Endothelial cell of umbilical vein (primary cell): Measurements from ENCODE around the gene C1QTNF5. TPM values are rescaled to one million over a fixed set of nuclear protein-coding genes. Genes with fewer than 3 reads are reported as not detected.

Experiments used
- BruUV-seq: library from RNA; stranded (reverse); fragments of 400-500 nt; replicated peaks from 2 replicates; lab custom pipeline; 2021; lab: Mats Ljungman, UMichigan
- CTCF ChIA-PET: fragments of 300-600, 350-600 bp; sonication (Branson Sonifier 250); formaldehyde crosslinking; loops from one replicate; lab custom pipeline; 2021; ENCODE audit warnings: antibody characterized with exemption, inconsistent platforms; lab: Charles Lee
- POLR2A ChIA-PET: fragments of 300-600, 350-600 bp; sonication (Branson Sonifier 250); formaldehyde crosslinking; loops from one replicate; lab custom pipeline; 2021; ENCODE audit warnings: antibody characterized with exemption, inconsistent platforms; lab: Charles Lee
- DNase-seq: peaks from one replicate; pipeline ENCODE4 v3.0.0-alpha.2; 2011; ENCODE audit warnings: low read depth, low spot score
- FAIRE-seq: peaks from 2 replicates; lab custom pipeline; 2011; peaks lifted over from hg19 to GRCh38; lab: Jason Lieb, UNC
- H2AFZ ChIP-seq: 2 replicates; pipeline ENCODE4 v1.6.0; 2012; ENCODE audit warnings: low read depth, low read length, control low read depth, inconsistent platforms
- H3K27ac ChIP-seq: 2 replicates; pipeline ENCODE4 v1.5.1; 2011; ENCODE audit warnings: low read depth, mild to moderate bottlenecking, control low read depth, low read length, moderate library complexity; ENCODE audit not compliant: insufficient read depth
- H3K27me3 ChIP-seq, 2 experiments: 2 replicates each; pipeline versions ENCODE4 v1.6.0 to v1.6.1; 2011; ENCODE audit warnings: low read length in 2 of 2, mixed read lengths in 1 of 2; ENCODE audit not compliant: control insufficient read depth in 2 of 2, insufficient read depth in 2 of 2
- H3K36me3 ChIP-seq, 2 experiments: 2 replicates in 1 of 2; 3 replicates in 1 of 2; pipeline ENCODE4 v1.5.1; 2011; ENCODE audit warnings: low read length in 2 of 2, mild to moderate bottlenecking in 1 of 2, moderate library complexity in 1 of 2; ENCODE audit not compliant: control insufficient read depth in 2 of 2, insufficient read depth in 2 of 2; ENCODE audit errors: extremely low read depth in 1 of 2
- H3K4me1 ChIP-seq: 3 replicates; pipeline ENCODE4 v1.5.1; 2011; ENCODE audit warnings: mild to moderate bottlenecking, low read length; ENCODE audit not compliant: control insufficient read depth, insufficient read depth; ENCODE audit errors: extremely low read depth
- H3K4me2 ChIP-seq: 2 replicates; pipeline ENCODE4 v1.6.1; 2011; ENCODE audit warnings: low read length, control low read depth, mixed read lengths; ENCODE audit not compliant: insufficient read depth
- H3K4me3 ChIP-seq, 3 experiments: fragments of 200-600 bp in 1 of 3; sonication (generic), shearing (Covaris generic) in 1 of 3; replicated peaks in 1 of 3; 2 replicates each; pipeline ENCODE4 v1.5.1; 2011 to 2016; ENCODE audit warnings: control low read depth in 3 of 3, low read length in 3 of 3, mild to moderate bottlenecking in 2 of 3, inconsistent platforms in 1 of 3, low read depth in 1 of 3, moderate library complexity in 1 of 3; ENCODE audit not compliant: insufficient read depth in 1 of 3
- H3K79me2 ChIP-seq: 2 replicates; pipeline ENCODE4 v1.6.0; 2012; ENCODE audit warnings: low read length, inconsistent platforms; ENCODE audit not compliant: control insufficient read depth, insufficient read depth
- H3K9ac ChIP-seq: replicated peaks from 2 replicates; pipeline ENCODE3; 2011; ENCODE audit warnings: low read length, control low read depth; ENCODE audit not compliant: insufficient read depth; ENCODE audit errors: extremely low read depth
- H3K9me1 ChIP-seq: replicated peaks from 3 replicates; pipeline ENCODE4 v1.6.0; 2011; ENCODE audit warnings: mild to moderate bottlenecking, low read length; ENCODE audit not compliant: control insufficient read depth, insufficient read depth; ENCODE audit errors: extremely low read depth
- H3K9me3 ChIP-seq: replicated peaks from 2 replicates; pipeline ENCODE4 v1.5.1; 2012; ENCODE audit warnings: low read length, inconsistent platforms; ENCODE audit not compliant: control insufficient read depth, insufficient read depth
- H4K20me1 ChIP-seq: replicated peaks from 2 replicates; pipeline ENCODE3; 2011; ENCODE audit warnings: mild to moderate bottlenecking, low read length; ENCODE audit not compliant: control insufficient read depth, insufficient read depth; ENCODE audit errors: extremely low read depth
- CTCF ChIP-seq, 2 donors: IDR thresholded peaks; 1 replicate in 1 of 2; 2 replicates in 1 of 2; pipeline ENCODE4 v1.5.1; 2011; ENCODE audit warnings: low read length in 2 of 2, mild to moderate bottlenecking in 2 of 2, moderate library complexity in 2 of 2, control low read depth in 1 of 2, inconsistent platforms in 1 of 2, low read depth in 1 of 2; ENCODE audit not compliant: insufficient read depth in 1 of 2; ENCODE audit errors: extremely low read depth in 1 of 2
- EZH2 ChIP-seq: IDR thresholded peaks from 2 replicates; pipeline ENCODE4 v1.6.1; 2012; ENCODE audit warnings: borderline replicate concordance, low read depth, mild to moderate bottlenecking, moderate library complexity, low read length, inconsistent platforms; ENCODE audit not compliant: severe bottlenecking
- FOS ChIP-seq: IDR thresholded peaks from 2 replicates; pipeline ENCODE4 v1.6.1; 2011; ENCODE audit warnings: mild to moderate bottlenecking, low read length, moderate library complexity, borderline replicate concordance; ENCODE audit not compliant: insufficient read depth
- GATA2 ChIP-seq: IDR thresholded peaks from 2 replicates; pipeline ENCODE4 v1.7.0; 2011; ENCODE audit warnings: low read depth, mild to moderate bottlenecking, moderate library complexity, mixed read lengths, low read length; ENCODE audit not compliant: insufficient read length, insufficient read depth
- JUN ChIP-seq: IDR thresholded peaks from 2 replicates; pipeline ENCODE4 v1.6.1; 2011; ENCODE audit warnings: borderline replicate concordance, low read depth; ENCODE audit not compliant: insufficient read length, insufficient read depth
- MAX ChIP-seq: IDR thresholded peaks from 2 replicates; pipeline ENCODE4 v1.6.1; 2011; ENCODE audit not compliant: insufficient read depth, insufficient read length
- MYC ChIP-seq: IDR thresholded peaks from one replicate; pipeline ENCODE4 v1.6.1; 2011; ENCODE audit warnings: mild to moderate bottlenecking, low read depth, low read length
- POLR2A ChIP-seq: IDR thresholded peaks from 2 replicates; pipeline ENCODE4 v1.6.1; 2012; ENCODE audit warnings: low read depth, mild to moderate bottlenecking, control low read depth, low read length
- POLR2AphosphoS5 ChIP-seq: IDR thresholded peaks from 2 replicates; pipeline ENCODE4 v1.6.1; 2012; ENCODE audit warnings: low read depth, mild to moderate bottlenecking, control low read depth, low read length, moderate library complexity; ENCODE audit not compliant: insufficient read depth
- dilution Hi-C: fragments of 300-500 bp; cut with MboI; formaldehyde crosslinking; loops from one replicate; pipeline ENCODE4 v1.15.0; 2019; ENCODE audit warnings: low sequenced_read_pairs; ENCODE audit not compliant: extremely low pct_ligation_motif_present
- intact Hi-C: fragments of 100-400 bp; cut with micrococcal nuclease; formaldehyde crosslinking; loops from one replicate; pipeline ENCODE4 v1.10.0; 2022
- polyA plus RNA-seq, 4 experiments: library from polyadenylated mRNA; depleted of rRNA in 3 of 4; stranded (reverse) in 3 of 4; unstranded in 1 of 4; fragments of >200 nt; gene quantifications; 2 replicates each; pipeline versions ENCODE4 v1.2.1 to v1.2.3, GENCODE V29; 2011 to 2012; ENCODE audit warnings: missing spikeins in 1 of 4
- total RNA-seq: library from RNA; stranded (reverse); gene quantifications from 2 replicates; pipeline ENCODE4 v1.2.3, GENCODE V29; 2021

Gene C1QTNF5
- total and polyA plus RNA-seq, 2 donors (not counting 3 experiments of a cell fraction or from before 2014, with no cell fraction given) = 126 to 201 TPM

GRCh38 chr11:119330237-119330636 is 10.4 kb downstream of the C1QTNF5 start:
- POLR2A ChIA-PET = no interaction called here
- dilution Hi-C loops = no loop called here

GRCh38 chr11:119329320-119329719 is 11.4 kb downstream of the C1QTNF5 start:
- no peaks in the 10 kb centered on the region for H3K9me3 ChIP-seq
- H2AFZ ChIP-seq = no peak overlapping the region
- BruUV-seq = no TSS peak
- no peak overlapping the region for H3K27ac ChIP-seq
- FAIRE-seq (no peak), DNase-seq (no peak)
- H3K4me3 ChIP-seq = no peak overlapping the region
- CTCF ChIA-PET = interaction anchor here (15.9 kb wide), 1 partner anchor 10 kb away, joined by 301 read pairs; the partner anchor contains the start of gene C1QTNF5
- no peaks in the 10 kb centered on the region for H4K20me1 ChIP-seq
- H3K9ac ChIP-seq = no peak overlapping the region
- H3K4me2 ChIP-seq = no peak overlapping the region
- no peaks in the 10 kb centered on the region for H3K79me2 ChIP-seq
- POLR2A ChIA-PET = no interaction called here
- dilution Hi-C loops = no loop called here
- H3K36me3 ChIP-seq = no peaks in the 10 kb centered on the region
- H3K9me1 ChIP-seq = no peaks in the 10 kb centered on the region
- peaks cover 0 to 6% of the 10 kb centered on the region in 2 experiments for H3K27me3 ChIP-seq
- H3K4me1 ChIP-seq = peaks cover 3% of the 10 kb centered on the region
- TF ChIP-seq GATA2 = no peak
- TF ChIP-seq EZH2 = no peak
- TF ChIP-seq FOS = no peak
- TF ChIP-seq CTCF (IDR thresholded peaks at IDR 0.05; ENCODE audit: extremely low read depth in 1 of 2, insufficient read depth in 1 of 2, low read depth in 1 of 2, low read length in 2 of 2) = no peak
- no peak for TF ChIP-seq MAX
- no peak for TF ChIP-seq MYC
- TF ChIP-seq POLR2AphosphoS5 = no peak
- TF ChIP-seq JUN = no peak
- TF ChIP-seq POLR2A = no peak
- intact Hi-C loops = no loop called here

More at GRCh38 chr11:119330237-119330636, 10.4 kb downstream of the C1QTNF5 start:
- CTCF ChIA-PET = interaction anchor here (15.9 kb wide), 1 partner anchor 9 kb away, joined by 301 read pairs; the partner anchor contains the start of gene C1QTNF5
- Histone ChIP-seq H3K36me3 (no peaks in the 10 kb centered on the region), H3K4me3 (no peak overlapping the region), H3K4me1 (peaks cover 9% of the 10 kb centered on the region), H3K9me3 (no peaks in the 10 kb centered on the region), H4K20me1 (no peaks in the 10 kb centered on the region), H3K79me2 (peaks cover 6% of the 10 kb centered on the region), H2AFZ (no peak overlapping the region), H3K9ac (no peak overlapping the region), H3K9me1 (no peaks in the 10 kb centered on the region), H3K27ac (no peak overlapping the region), H3K27me3 (peaks cover 0 to 6% of the 10 kb centered on the region in 2 experiments), H3K4me2 (no peak overlapping the region)
- intact Hi-C loops = no loop called here
- no TSS peak for BruUV-seq
- FAIRE-seq (peak; percentile 12), DNase-seq (no peak)
- no peak for TF ChIP-seq JUN
- no peak for TF ChIP-seq GATA2
